H1 (cell line): ENCODE data around the gene CACNB1. TPM values are rescaled to one million over a fixed set of nuclear protein-coding genes. Genes with fewer than 3 reads are reported as not detected.

Source experiments
- CTCF ChIA-PET: fragments of 300-600 bp; sonication (Branson Sonifier 250); formaldehyde crosslinking; loops from one replicate; lab custom pipeline; 2021; ENCODE audit not compliant: partially characterized antibody; lab: Charles Lee
- POLR2A ChIA-PET: fragments of 300-600 bp; sonication (Branson Sonifier 250); formaldehyde crosslinking; loops from one replicate; lab custom pipeline; 2021; ENCODE audit warnings: inconsistent platforms; ENCODE audit not compliant: partially characterized antibody; lab: Charles Lee
- DNase-seq, 2 experiments: peaks; one replicate each; pipeline versions ENCODE4 v3.0.0 to v3.0.0-alpha.2; 2010 to 2022; ENCODE audit warnings: low spot score in 2 of 2, low read depth in 1 of 2, mixed read lengths in 1 of 2
- FAIRE-seq: peaks from 2 replicates; lab custom pipeline; 2011; peaks lifted over from hg19 to GRCh38; lab: Jason Lieb, UNC
- H2AFZ ChIP-seq: 2 replicates; pipeline ENCODE4 v1.8.1; 2012; ENCODE audit warnings: low read length, inconsistent platforms
- H2AK5ac ChIP-seq: 2 replicates; pipeline ENCODE4 v1.6.1; 2013; ENCODE audit warnings: low read depth, low read length
- H2BK120ac ChIP-seq: replicated peaks from 2 replicates; pipeline ENCODE3; 2013; ENCODE audit warnings: low read depth, low read length, inconsistent platforms
- H2BK12ac ChIP-seq: 2 replicates; pipeline ENCODE4 v1.6.1; 2013; ENCODE audit warnings: low read depth, low read length
- H2BK15ac ChIP-seq: 2 replicates; pipeline ENCODE4 v1.6.1; 2013; ENCODE audit warnings: low read length
- H2BK20ac ChIP-seq: 2 replicates; pipeline ENCODE4 v1.6.1; 2013; ENCODE audit warnings: low read length
- H2BK5ac ChIP-seq: 2 replicates; pipeline ENCODE4 v1.6.1; 2013; ENCODE audit warnings: low read depth, low read length
- H3K14ac ChIP-seq: 2 replicates; pipeline ENCODE4 v1.6.1; 2013; ENCODE audit warnings: inconsistent platforms; ENCODE audit not compliant: insufficient read length
- H3K18ac ChIP-seq: 2 replicates; pipeline ENCODE4 v1.6.1; 2013; ENCODE audit warnings: low read length; ENCODE audit errors: extremely low read depth
- H3K23ac ChIP-seq: 2 replicates; pipeline ENCODE4 v1.6.1; 2013; ENCODE audit warnings: inconsistent platforms; ENCODE audit not compliant: insufficient read length
- H3K23me2 ChIP-seq: 2 replicates; pipeline ENCODE4 v1.6.1; 2013; ENCODE audit warnings: low read depth, low read length
- H3K27ac ChIP-seq: 2 replicates; pipeline ENCODE4 v1.6.1; 2011; ENCODE audit warnings: low read depth, low read length, inconsistent platforms
- H3K27me3 ChIP-seq, 4 experiments: replicated peaks in 1 of 4; 1 replicate in 1 of 4; 2 replicates in 3 of 4; pipeline versions ENCODE4 v1.6.1 to v1.8.1; 2011 to 2013; ENCODE audit warnings: low read length in 3 of 4, mild to moderate bottlenecking in 3 of 4, inconsistent platforms in 2 of 4, mixed read lengths in 2 of 4, moderate library complexity in 1 of 4; ENCODE audit not compliant: control insufficient read depth in 3 of 4, insufficient read depth in 3 of 4; ENCODE audit errors: extremely low read depth in 1 of 4
- H3K36me3 ChIP-seq, 4 experiments: 2 replicates each; pipeline versions ENCODE4 v1.6.1 to v1.8.1; 2011 to 2013; ENCODE audit warnings: mild to moderate bottlenecking in 4 of 4, low read length in 3 of 4, moderate library complexity in 2 of 4, control low read depth in 1 of 4, inconsistent platforms in 1 of 4; ENCODE audit not compliant: insufficient read depth in 4 of 4, control insufficient read depth in 2 of 4
- H3K4ac ChIP-seq: replicated peaks from 2 replicates; pipeline ENCODE3; 2013; ENCODE audit warnings: low read length, low read depth, mixed read lengths, inconsistent platforms; ENCODE audit not compliant: insufficient read length
- H3K4me1 ChIP-seq, 4 experiments: replicated peaks in 1 of 4; 1 replicate in 1 of 4; 2 replicates in 3 of 4; pipeline versions ENCODE4 v1.6.1 to v1.8.1; 2011 to 2013; ENCODE audit warnings: low read length in 3 of 4, inconsistent platforms in 2 of 4, mixed read lengths in 1 of 4; ENCODE audit not compliant: insufficient read depth in 4 of 4, control insufficient read depth in 3 of 4
- H3K4me2 ChIP-seq, 2 experiments: 2 replicates each; pipeline versions ENCODE4 v1.6.1 to v1.8.1; 2011 to 2013; ENCODE audit warnings: low read depth in 2 of 2, low read length in 2 of 2, control low read depth in 1 of 2, inconsistent platforms in 1 of 2, mild to moderate bottlenecking in 1 of 2; ENCODE audit not compliant: insufficient read depth in 1 of 2
- H3K4me3 ChIP-seq, 4 experiments: fragments of 200-600, 300-600 bp in 1 of 4; sonication (generic), shearing (Covaris generic), sonication (Bioruptor Twin) in 1 of 4; 2 replicates each; pipeline versions ENCODE4 v1.5.1 to v1.8.1; 2011 to 2016; ENCODE audit warnings: low read length in 4 of 4, low read depth in 3 of 4, control low read depth in 2 of 4, inconsistent platforms in 2 of 4, mild to moderate bottlenecking in 2 of 4, mixed read lengths in 1 of 4, moderate library complexity in 1 of 4; ENCODE audit not compliant: insufficient read depth in 2 of 4; ENCODE audit errors: extremely low read depth in 1 of 4
- H3K56ac ChIP-seq: replicated peaks from 2 replicates; pipeline ENCODE3; 2013; ENCODE audit warnings: low read depth, mild to moderate bottlenecking, mixed read lengths, low read length, inconsistent platforms; ENCODE audit not compliant: insufficient read length
- H3K79me1 ChIP-seq: 2 replicates; pipeline ENCODE4 v1.6.1; 2013; ENCODE audit warnings: low read depth, low read length, control low read depth
- H3K79me2 ChIP-seq, 2 experiments: 2 replicates each; pipeline versions ENCODE4 v1.6.1 to v1.8.1; 2012 to 2013; ENCODE audit warnings: low read length in 2 of 2, mild to moderate bottlenecking in 2 of 2, inconsistent platforms in 1 of 2; ENCODE audit not compliant: insufficient read depth in 2 of 2, control insufficient read depth in 1 of 2
- H3K9ac ChIP-seq, 4 experiments: replicated peaks in 1 of 4; 1 replicate in 1 of 4; 2 replicates in 3 of 4; pipeline versions ENCODE4 v1.6.1 to v1.8.1; 2011 to 2013; ENCODE audit warnings: low read depth in 3 of 4, low read length in 3 of 4, control low read depth in 2 of 4, mild to moderate bottlenecking in 2 of 4, moderate library complexity in 2 of 4, inconsistent platforms in 1 of 4; ENCODE audit errors: extremely low read depth in 1 of 4
- H3K9me3 ChIP-seq, 2 experiments: 2 replicates each; pipeline versions ENCODE4 v1.6.1 to v1.8.1; 2012 to 2013; ENCODE audit warnings: mild to moderate bottlenecking in 2 of 2, moderate library complexity in 2 of 2, control low read depth in 1 of 2, inconsistent platforms in 1 of 2, low read depth in 1 of 2, low read length in 1 of 2, mixed read lengths in 1 of 2; ENCODE audit not compliant: insufficient read depth in 2 of 2
- H4K20me1 ChIP-seq, 2 experiments: replicated peaks in 1 of 2; 2 replicates each; pipeline versions ENCODE3 to v1.8.1; 2011 to 2013; ENCODE audit warnings: inconsistent platforms in 2 of 2, low read length in 2 of 2, mild to moderate bottlenecking in 1 of 2; ENCODE audit not compliant: insufficient read depth in 2 of 2, control insufficient read depth in 1 of 2
- H4K5ac ChIP-seq: 2 replicates; pipeline ENCODE4 v1.6.1; 2013; ENCODE audit warnings: low read length, low read depth, mixed read lengths, inconsistent platforms; ENCODE audit not compliant: insufficient read length
- H4K8ac ChIP-seq: 2 replicates; pipeline ENCODE4 v1.8.0; 2013; ENCODE audit warnings: mild to moderate bottlenecking, moderate library complexity, low read length, inconsistent platforms; ENCODE audit not compliant: insufficient read depth; ENCODE audit errors: extremely low read depth
- H4K91ac ChIP-seq: replicated peaks from 2 replicates; pipeline ENCODE3; 2013; ENCODE audit warnings: low read length, mixed read lengths, inconsistent platforms; ENCODE audit not compliant: insufficient read length
- ATF2 ChIP-seq: IDR thresholded peaks from 2 replicates; pipeline ENCODE4 v1.6.1; 2012; ENCODE audit warnings: low read length, inconsistent platforms
- RAD21 ChIP-seq, 2 experiments: IDR thresholded peaks in 1 of 2; conservative IDR thresholded peaks in 1 of 2; 2 replicates each; pipeline ENCODE4 v1.6.1; 2011; ENCODE audit warnings: low read depth in 2 of 2, low read length in 2 of 2, improper control_type of control experiment in 1 of 2, inconsistent platforms in 1 of 2, mild to moderate bottlenecking in 1 of 2, moderate library complexity in 1 of 2
- WGBS, 2 experiments: shearing (Covaris generic) in 1 of 2; methylation state at CpG; one replicate each; pipeline versions ENCODE4 v1.1.6 to v1.1.7; 2013 to 2015; ENCODE audit warnings: low lambda C conversion rate in 2 of 2, mixed read lengths in 2 of 2, inconsistent platforms in 1 of 2, low coverage in 1 of 2, missing lambda C conversion rate in 1 of 2; ENCODE audit not compliant: insufficient replicate concordance in 2 of 2, insufficient coverage in 1 of 2, insufficient read length in 1 of 2; ENCODE audit errors: extremely low coverage in 1 of 2, missing lambda C conversion rate in 1 of 2; 5-methylcytosine and 5-hydroxymethylcytosine counted together
- polyA plus RNA-seq, 7 experiments: library from polyadenylated mRNA; depleted of rRNA in 3 of 7; stranded (reverse) in 5 of 7; unstranded in 2 of 7; fragments of >200 nt in 5 of 7; fragments of 200-250 nt in 2 of 7; gene quantifications; 1 replicate in 5 of 7; 2 replicates in 1 of 7; 4 replicates in 1 of 7; pipeline versions ENCODE4 v1.2.1 to v1.2.3, GENCODE V29; 2011 to 2013; ENCODE audit warnings: missing spikeins in 2 of 7, mixed read lengths in 2 of 7
- total RNA-seq: library from RNA; stranded (reverse); fragmentation: NEBNext Ultra II Directional; extraction: Animal tissue kit (Norgen Biotek cat#: 25700); gene quantifications from 2 replicates; pipeline ENCODE4 v1.2.1, GENCODE V29; 2021

CACNB1 gene
- total and polyA plus RNA-seq, 2 of the 8 experiments (the other 6 are each of a cell fraction or from before 2014, with no cell fraction given): 7.2 to 17.8 TPM

- Histone ChIP-seq H3K9ac (no peak overlapping the region), H2BK15ac (no peak overlapping the region), H2AK5ac (no peak overlapping the region), H3K27me3 (peaks cover 3 to 18% (median 15%) of the 10 kb centered on the region in 4 experiments), H3K23me2 (peaks cover 26% of the 10 kb centered on the region), H2BK5ac (no peak overlapping the region), H3K9me3 (no peaks in the 10 kb centered on the region), H4K91ac (no peak overlapping the region), H4K8ac (no peak overlapping the region), H2AFZ (no peak overlapping the region), H2BK120ac (no peak overlapping the region), H3K36me3 (no peaks in the 10 kb centered on the region), H3K4ac (no peak overlapping the region), H2BK12ac (no peak overlapping the region), H3K4me1 (peaks cover 0 to 20% (median 6%) of the 10 kb centered on the region in 4 experiments; a peak in 4 of 7 replicates), H3K4me3 (peak overlapping the region; percentile 45 to 100 (median 87)), H3K56ac (no peak overlapping the region), H3K14ac (no peak overlapping the region), H3K18ac (no peak overlapping the region), H4K5ac (no peak overlapping the region), H3K23ac (no peak overlapping the region), H3K79me1 (no peaks in the 10 kb centered on the region), H2BK20ac (no peak overlapping the region), H3K27ac (no peak overlapping the region), H3K4me2 (peak overlapping the region; percentile 53 to 81), H4K20me1 (no peaks in the 10 kb centered on the region), H3K79me2 (no peaks in the 10 kb centered on the region)
- CTCF ChIA-PET: interaction anchor here (0.6 to 10.1 kb wide), 61 partner anchors 8 to 1773 kb away, joined by 3 to 163 read pairs (median 4); partner anchors contain the start of genes ARL5C, FBXO47 and LASP1NB
- 5% methylated on average over 17 of the region's 25 CpGs; no CpG with 5 or more reads in 1 of the 2 experiments for WGBS, 2 experiments
- no peak for TF ChIP-seq RAD21 (IDR thresholded peaks at IDR 0.05 in 1 of 2, conservative IDR thresholded peaks at IDR 0.05 in 1 of 2; ENCODE audit: low read depth in 2 of 2, low read length in 2 of 2)
- TF ChIP-seq ATF2: 0 out of 2 replicates have a peak, but pooled peaks have one; percentile 27
- DNase-seq (peak in 1 of 2 experiments; percentile 62), FAIRE-seq (no peak)
- POLR2A ChIA-PET: interaction anchor here (0.7 to 2.8 kb wide), 18 partner anchors 12 to 299 kb away, joined by 3 to 16 read pairs (median 4); partner anchors contain the start of genes FBXO47, LASP1, RPL19 and RPL23
Observed at GRCh38 chr17:39151943-39152818, 45.3 kb downstream of the CACNB1 start.
